H1 (cell line): ENCODE measurements around the gene PDZRN3.

Experiments used
- CHD1 ChIP-seq: IDR thresholded peaks from 2 replicates; pipeline ENCODE4 v1.6.1; 2012; ENCODE audit warnings: low read depth, low read length, improper control_type of control experiment
- CTCF ChIP-seq, 3 experiments: IDR thresholded peaks; 1 replicate in 2 of 3; 2 replicates in 1 of 3; pipeline versions ENCODE4 v1.5.1 to v1.6.1; 2011; ENCODE audit warnings: low read length in 3 of 3, mild to moderate bottlenecking in 3 of 3, inconsistent platforms in 2 of 3, low read depth in 1 of 3, moderate library complexity in 1 of 3; ENCODE audit not compliant: insufficient read depth in 1 of 3; ENCODE audit errors: control extremely low read depth in 1 of 3
- EP300 ChIP-seq, 2 experiments: IDR thresholded peaks; 1 replicate in 1 of 2; 2 replicates in 1 of 2; pipeline ENCODE4 v1.6.1; 2011 to 2012; ENCODE audit warnings: low read depth in 2 of 2, low read length in 2 of 2, mild to moderate bottlenecking in 2 of 2, borderline replicate concordance in 1 of 2, inconsistent platforms in 1 of 2, moderate library complexity in 1 of 2
- GABPA ChIP-seq: IDR thresholded peaks from 2 replicates; pipeline ENCODE4 v1.6.1; 2011; ENCODE audit warnings: mild to moderate bottlenecking, low read length, moderate library complexity, borderline replicate concordance; ENCODE audit not compliant: insufficient read depth
- POLR2A ChIP-seq, 2 experiments: IDR thresholded peaks; 1 replicate in 1 of 2; 2 replicates in 1 of 2; pipeline ENCODE4 v1.6.1; 2011; ENCODE audit warnings: low read depth in 2 of 2, low read length in 2 of 2, mild to moderate bottlenecking in 2 of 2; ENCODE audit errors: control extremely low read depth in 1 of 2
- SIN3A ChIP-seq, 2 experiments: IDR thresholded peaks in 1 of 2; conservative IDR thresholded peaks in 1 of 2; 2 replicates each; pipeline ENCODE4 v1.6.1; 2011 to 2012; ENCODE audit warnings: low read length in 2 of 2, improper control_type of control experiment in 1 of 2, low read depth in 1 of 2, mild to moderate bottlenecking in 1 of 2
- SP1 ChIP-seq: IDR thresholded peaks from 2 replicates; pipeline ENCODE4 v1.6.1; 2011; ENCODE audit warnings: low read depth, low read length

GRCh38 chr3:73658227-73658626, 33.5 kb upstream of the PDZRN3 start:
- no peak for TF ChIP-seq CHD1
- TF ChIP-seq CTCF (IDR thresholded peaks at IDR 0.05; ENCODE audit: control extremely low read depth in 1 of 3, insufficient read depth in 1 of 3, low read depth in 1 of 3, low read length in 3 of 3): no peak
- no peak for TF ChIP-seq SP1
- TF ChIP-seq EP300 (IDR thresholded peaks at IDR 0.05; ENCODE audit: borderline replicate concordance in 1 of 2, low read depth in 2 of 2, low read length in 2 of 2): no peak
- TF ChIP-seq GABPA: no peak
- no peak for TF ChIP-seq SIN3A (conservative IDR thresholded peaks at IDR 0.05 in 1 of 2, IDR thresholded peaks at IDR 0.05 in 1 of 2; ENCODE audit: low read depth in 1 of 2, low read length in 2 of 2)
- TF ChIP-seq POLR2A (IDR thresholded peaks at IDR 0.05; ENCODE audit: control extremely low read depth in 1 of 2, low read depth in 2 of 2, low read length in 2 of 2): no peak
